Tibial nerve (tissue), 3 donors: ENCODE results near the gene SPDYE2.
"Not testable (repeated sequence)": the region's sequence is repeated elsewhere in the genome, so short reads cannot be mapped to it uniquely, and the experiment has no call there.

ENCODE experiments used
- POLR2A ChIP-seq, 2 donors: fragments of 450-650 bp; IDR thresholded peaks; one replicate each; pipeline ENCODE4 v1.6.1; 2017; ENCODE audit warnings: antibody characterized with exemption in 2 of 2, mild to moderate bottlenecking in 2 of 2, moderate library complexity in 2 of 2
- TF ChIP-seq, protein P1 (sequence below), 5 experiments: fragments of 200-600 bp in 3 of 5; fragments of 450-650 bp in 2 of 5; sonication (generic) in 3 of 5; IDR thresholded peaks; one replicate each; pipeline ENCODE4 v1.5.1; 2016 to 2019; ENCODE audit warnings: antibody characterized with exemption in 5 of 5, mild to moderate bottlenecking in 3 of 5, moderate library complexity in 2 of 5

DNA sequence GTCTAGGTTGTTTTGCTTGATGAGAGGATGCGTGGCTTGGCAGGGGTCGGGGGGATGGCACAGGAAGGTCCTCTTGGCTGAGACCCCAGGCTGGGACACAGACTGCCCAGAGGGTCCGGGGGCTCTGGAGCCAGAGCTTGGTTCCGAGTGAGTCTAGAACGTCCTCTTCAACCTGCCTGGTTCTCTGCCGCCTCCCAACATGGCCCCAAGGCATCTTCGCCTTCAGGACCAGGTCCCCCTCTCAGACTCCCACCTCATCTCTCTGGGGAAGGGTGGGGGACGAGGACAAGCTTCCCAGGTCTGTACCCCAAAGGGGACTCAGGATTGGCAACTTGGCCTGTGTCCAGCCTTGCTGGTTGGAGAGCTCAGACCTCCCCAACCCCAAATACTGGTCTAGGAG is 8.9 kb upstream of the SPDYE2 start:
- TF ChIP-seq, protein P1, sequence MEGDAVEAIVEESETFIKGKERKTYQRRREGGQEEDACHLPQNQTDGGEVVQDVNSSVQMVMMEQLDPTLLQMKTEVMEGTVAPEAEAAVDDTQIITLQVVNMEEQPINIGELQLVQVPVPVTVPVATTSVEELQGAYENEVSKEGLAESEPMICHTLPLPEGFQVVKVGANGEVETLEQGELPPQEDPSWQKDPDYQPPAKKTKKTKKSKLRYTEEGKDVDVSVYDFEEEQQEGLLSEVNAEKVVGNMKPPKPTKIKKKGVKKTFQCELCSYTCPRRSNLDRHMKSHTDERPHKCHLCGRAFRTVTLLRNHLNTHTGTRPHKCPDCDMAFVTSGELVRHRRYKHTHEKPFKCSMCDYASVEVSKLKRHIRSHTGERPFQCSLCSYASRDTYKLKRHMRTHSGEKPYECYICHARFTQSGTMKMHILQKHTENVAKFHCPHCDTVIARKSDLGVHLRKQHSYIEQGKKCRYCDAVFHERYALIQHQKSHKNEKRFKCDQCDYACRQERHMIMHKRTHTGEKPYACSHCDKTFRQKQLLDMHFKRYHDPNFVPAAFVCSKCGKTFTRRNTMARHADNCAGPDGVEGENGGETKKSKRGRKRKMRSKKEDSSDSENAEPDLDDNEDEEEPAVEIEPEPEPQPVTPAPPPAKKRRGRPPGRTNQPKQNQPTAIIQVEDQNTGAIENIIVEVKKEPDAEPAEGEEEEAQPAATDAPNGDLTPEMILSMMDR (IDR thresholded peaks at IDR 0.05) = not testable (repeated sequence)
- TF ChIP-seq POLR2A (IDR thresholded peaks at IDR 0.05) = not testable (repeated sequence)
